ENCODE data around the gene C14orf119. TPM values are rescaled to one million over a fixed set of nuclear protein-coding genes. Genes with fewer than 3 reads are reported as not detected.

C14orf119 gene
- total and polyA plus RNA-seq, 9 of the 15 experiments (the other 6 are each of a cell fraction or from before 2014, with no cell fraction given): 36.7 to 251 (median 51.8) TPM

DNA sequence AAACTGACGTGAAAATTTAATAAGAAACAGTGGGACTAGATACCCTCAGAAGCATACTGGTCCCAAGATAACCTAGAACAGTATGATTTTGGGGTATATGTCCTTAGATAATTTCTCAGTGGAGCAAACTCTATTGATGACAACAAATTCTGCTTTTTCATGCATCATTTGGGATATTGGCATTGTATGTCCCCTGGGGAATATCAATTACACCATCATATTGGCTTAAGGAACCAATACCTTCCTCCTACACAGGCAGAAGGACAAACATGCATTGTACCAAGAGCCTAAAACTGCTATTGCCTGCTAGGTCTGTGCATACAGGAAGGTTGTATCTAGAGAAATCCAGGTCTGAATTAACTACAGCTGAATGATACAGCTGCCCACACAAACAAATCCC, 20.4 kb upstream of the C14orf119 start:
- DNase-seq (ENCODE audit: extremely low read depth in 1 of 4, low spot score in 3 of 4) (no peak), ATAC-seq (no peak), FAIRE-seq (no peak)
- H3K27ac ChIP-seq (ENCODE audit: extremely low read depth, low read depth, low read length): no peak overlapping the region
- no peaks in the 10 kb centered on the region for H3K27me3 ChIP-seq (ENCODE audit: control insufficient read depth in 2 of 2, insufficient read depth in 2 of 2, low read length in 2 of 2)
- POLR2A ChIA-PET: interaction anchor here (0.7 to 1.5 kb wide), 3 partner anchors 8 to 204 kb away, joined by 3 read pairs; partner anchors contain the start of gene LRP10
- peaks cover 77% of the 10 kb centered on the region for H3K36me3 ChIP-seq (ENCODE audit: control insufficient read depth, insufficient read depth, low read length)
- in situ Hi-C loops (cut with MboI): no loop called here
- H3K4me1 ChIP-seq (replicated peaks in 1 of 2; ENCODE audit: control insufficient read depth in 2 of 2, insufficient read depth in 2 of 2, low read length in 2 of 2): peaks cover 26 to 41% of the 10 kb centered on the region in 2 experiments
- H3K9me3 ChIP-seq (replicated peaks; ENCODE audit: control insufficient read depth, insufficient read depth, low read depth, low read length): no peaks in the 10 kb centered on the region
- CTCF ChIA-PET (ENCODE audit: low intra/inter-chr PET ratio): interaction anchor here (0.6 to 1.4 kb wide), 2 partner anchors 35 to 86 kb away, joined by 4 to 6 read pairs; no protein-coding TSS in a partner anchor
- H3K79me2 ChIP-seq (ENCODE audit: control insufficient read depth, insufficient read depth, low read length): peaks cover 34% of the 10 kb centered on the region
- no peak overlapping the region for H2AFZ ChIP-seq (ENCODE audit: low read depth, low read length)
- 85% methylated on average over 1 of the region's 1 CpG for WGBS (ENCODE audit: insufficient coverage, low coverage, missing lambda C conversion rate)
- no peak overlapping the region for H3K9ac ChIP-seq (ENCODE audit: insufficient read depth in 1 of 2, low read depth in 2 of 2, low read length in 2 of 2)
- intact Hi-C loops (cut with micrococcal nuclease): no loop called here
- no peak overlapping the region for H3K4me3 ChIP-seq
- no peaks in the 10 kb centered on the region for H3K9me1 ChIP-seq (ENCODE audit: control insufficient read depth, insufficient read depth, low read length)
- BruUV-seq (replicated peaks): no TSS peak
- no peaks in the 10 kb centered on the region for H4K20me1 ChIP-seq (replicated peaks; ENCODE audit: control insufficient read depth, insufficient read depth, low read length)
- no peak overlapping the region for H3K4me2 ChIP-seq (ENCODE audit: insufficient read depth, low read length)
- TF ChIP-seq CHD7 (IDR thresholded peaks at IDR 0.05; ENCODE audit: low read depth, low read length): no peak
- no peak for TF ChIP-seq ZNF232 (CRISPR knock-in tag; IDR thresholded peaks at IDR 0.05)
- no peak for TF ChIP-seq HMGN3 (IDR thresholded peaks at IDR 0.05; ENCODE audit: borderline replicate concordance, extremely low read depth, insufficient read length, low read depth, low read length)
- TF ChIP-seq ZNF263 (CRISPR knock-in tag; IDR thresholded peaks at IDR 0.05; ENCODE audit: borderline replicate concordance): no peak
- TF ChIP-seq ZNF699 (CRISPR knock-in tag; IDR thresholded peaks at IDR 0.05; ENCODE audit: insufficient replicate concordance): no peak
- TF ChIP-seq JUNB (CRISPR knock-in tag; conservative IDR thresholded peaks at IDR 0.05): no peak
- no peak for TF ChIP-seq ZNF507 (tag; conservative IDR thresholded peaks at IDR 0.05)
- TF ChIP-seq TFAM (CRISPR knock-in tag; conservative IDR thresholded peaks at IDR 0.05): no peak

Data from K562 (cell line).